ENCODE results near the gene DNAJA1.
"Not testable (repeated sequence)": the region's sequence is repeated elsewhere in the genome, so short reads cannot be mapped to it uniquely, and the experiment has no call there.

DNAJA1 gene

GRCh38 chr9:33082538-33083326, 57.7 kb downstream of the DNAJA1 start:
- no peak for DNase-seq

- not testable (repeated sequence) for DNase-seq
Measured at GRCh38 chr9:33085672-33086071, 60.6 kb downstream of the DNAJA1 start.
